PFSK-1 (cell line): Measurements from ENCODE around the gene LRRC14B.

Experiments used
- FOXP2 ChIP-seq: optimal IDR thresholded peaks from 2 replicates; pipeline ENCODE3; 2011; ENCODE audit warnings: borderline replicate concordance, control low read depth, inconsistent platforms; ENCODE audit not compliant: insufficient read depth; ENCODE audit errors: extremely low read length, extremely low read depth
- POLR2AphosphoS5 ChIP-seq: IDR thresholded peaks from 2 replicates; pipeline ENCODE4 v1.6.1; 2012; ENCODE audit warnings: low read depth, mild to moderate bottlenecking, control low read depth, low read length, moderate library complexity
- REST ChIP-seq, 2 experiments: IDR thresholded peaks; 2 replicates each; pipeline versions ENCODE4 v1.6.1 to v1.8.0; 2011 to 2012; ENCODE audit warnings: low read depth in 2 of 2, low read length in 2 of 2, control low read depth in 1 of 2, inconsistent platforms in 1 of 2, mild to moderate bottlenecking in 1 of 2, moderate library complexity in 1 of 2; ENCODE audit not compliant: insufficient read depth in 1 of 2
- SIN3A ChIP-seq: IDR thresholded peaks from 2 replicates; pipeline ENCODE4 v1.6.1; 2012; ENCODE audit warnings: mild to moderate bottlenecking, low read length, moderate library complexity, borderline replicate concordance; ENCODE audit not compliant: insufficient read depth
- TAF1 ChIP-seq: IDR thresholded peaks from 2 replicates; pipeline ENCODE4 v1.6.1; 2012; ENCODE audit warnings: low read length, control low read depth, borderline replicate concordance; ENCODE audit not compliant: insufficient read depth

- TF ChIP-seq POLR2AphosphoS5 (no peak), REST (IDR thresholded peaks at IDR 0.05; ENCODE audit: insufficient read depth in 1 of 2, low read depth in 2 of 2, low read length in 2 of 2) (no peak), FOXP2 (no peak), SIN3A (no peak), TAF1 (no peak)
These were observed 10.1 kb upstream of the LRRC14B start for GRCh38 chr5:181160-181559.
